Endodermal cell (in vitro differentiated cells): ENCODE results near the gene NGFR. TPM values are rescaled to one million over a fixed set of nuclear protein-coding genes. Genes with fewer than 3 reads are reported as not detected.

ENCODE experiments used
- DNase-seq: peaks from one replicate; pipeline ENCODE4 v3.0.0-alpha.2; 2017
- H3K27ac ChIP-seq: 2 replicates; pipeline ENCODE4 v1.5.1; 2013; ENCODE audit warnings: mild to moderate bottlenecking, low read depth, low read length, moderate library complexity
- H3K27me3 ChIP-seq: 2 replicates; pipeline ENCODE4 v1.6.1; 2013; ENCODE audit warnings: mild to moderate bottlenecking, low read length, moderate library complexity; ENCODE audit not compliant: insufficient read depth, control insufficient read depth, poor library complexity, severe bottlenecking
- H3K36me3 ChIP-seq: 2 replicates; pipeline ENCODE4 v1.7.0; 2013; ENCODE audit warnings: mild to moderate bottlenecking, low read length, moderate library complexity; ENCODE audit not compliant: control insufficient read depth, insufficient read depth
- H3K4me1 ChIP-seq: one replicate; pipeline ENCODE4 v1.7.0; 2013; ENCODE audit warnings: low read length; ENCODE audit not compliant: control insufficient read depth, insufficient read depth
- H3K4me3 ChIP-seq: 2 replicates; pipeline ENCODE4 v1.5.1; 2013; ENCODE audit warnings: mild to moderate bottlenecking, low read length, moderate library complexity
- H3K9ac ChIP-seq: 2 replicates; pipeline ENCODE4 v1.6.1; 2013; ENCODE audit warnings: mild to moderate bottlenecking, low read length, moderate library complexity; ENCODE audit not compliant: poor library complexity, severe bottlenecking; ENCODE audit errors: extremely low read depth
- H3K9me3 ChIP-seq: 2 replicates; pipeline ENCODE4 v1.6.1; 2013; ENCODE audit warnings: mild to moderate bottlenecking, low read length, moderate library complexity; ENCODE audit not compliant: control insufficient read depth
- H3K27ac Mint-ChIP-seq: 2 replicates; pipeline ENCODE4 v1.8.0; 2020; ENCODE audit warnings: mixed read lengths
- H3K27me3 Mint-ChIP-seq: 2 replicates; pipeline ENCODE4 v1.8.0; 2021; ENCODE audit warnings: mild to moderate bottlenecking, mixed read lengths; ENCODE audit not compliant: insufficient read depth
- H3K36me3 Mint-ChIP-seq: 2 replicates; pipeline ENCODE4 v1.8.0; 2020; ENCODE audit warnings: low read depth, mixed read lengths
- H3K4me1 Mint-ChIP-seq: 2 replicates; pipeline ENCODE4 v1.8.0; 2020; ENCODE audit warnings: mixed read lengths
- H3K4me3 Mint-ChIP-seq: 2 replicates; pipeline ENCODE4 v1.8.0; 2020; ENCODE audit warnings: mild to moderate bottlenecking, moderate library complexity, mixed read lengths
- H3K9me3 Mint-ChIP-seq: 2 replicates; pipeline ENCODE4 v1.8.0; 2020; ENCODE audit warnings: mild to moderate bottlenecking, mixed read lengths
- CTCF ChIP-seq: fragments of 200-600 bp; sonication (generic); conservative IDR thresholded peaks from 2 replicates; pipeline ENCODE4 v1.5.0; 2021; ENCODE audit warnings: antibody characterized with exemption, mild to moderate bottlenecking
- whole genome bisulfite sequencing, 2 experiments: methylation state at CpG; one replicate each; pipeline versions ENCODE4 v1.1.5 to v1.1.7; 2013; ENCODE audit warnings: missing lambda C conversion rate in 2 of 2, mixed read lengths in 1 of 2; ENCODE audit not compliant: insufficient coverage in 1 of 2, insufficient read length in 1 of 2; 5-methylcytosine and 5-hydroxymethylcytosine counted together
- total RNA-seq, 2 donors: library from RNA; stranded (reverse); fragmentation: NEBNext Ultra II Directional in 1 of 2; extraction: Animal tissue kit (Norgen Biotek cat#: 25700) in 1 of 2; gene quantifications; 2 replicates in 1 of 2; 3 replicates in 1 of 2; pipeline ENCODE4 v1.2.1, GENCODE V29; 2021

Gene NGFR
- total RNA-seq, 2 donors from 2014 or later, result 1.3 to 1.6 TPM

DNA sequence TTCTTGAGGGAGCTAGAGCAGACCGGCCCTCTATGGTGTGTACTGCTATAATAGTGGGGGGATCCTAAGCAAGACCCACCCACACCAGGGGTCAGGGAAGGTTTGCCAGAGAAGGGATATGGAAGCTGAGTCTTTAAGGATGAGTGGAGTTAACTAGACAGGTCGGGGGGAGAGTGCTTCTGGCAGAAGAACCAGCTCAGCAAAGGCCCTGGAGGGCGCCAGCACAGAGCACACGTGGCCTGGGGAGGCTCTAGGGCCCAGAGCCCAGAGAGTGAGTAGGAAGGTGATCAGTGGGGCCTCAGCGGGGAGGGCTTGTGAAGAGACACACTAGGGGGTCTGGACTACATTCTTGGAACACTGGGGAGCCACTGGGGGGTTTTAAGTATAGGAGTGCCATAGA is 21.1 kb downstream of the NGFR start:
- Histone ChIP-seq H3K9me3 (no peaks in the 10 kb centered on the region), H3K27ac (no peak overlapping the region), H3K36me3 (no peaks in the 10 kb centered on the region), H3K9ac (no peak overlapping the region), H3K4me3 (no peak overlapping the region), H3K27me3 (no peaks in the 10 kb centered on the region), H3K4me1 (peaks cover 7% of the 10 kb centered on the region)
- TF ChIP-seq CTCF, result no peak
- Mint-ChIP-seq H3K36me3 (no peaks in the 10 kb centered on the region), H3K9me3 (no peaks in the 10 kb centered on the region), H3K4me3 (no peak overlapping the region), H3K27ac (no peak overlapping the region), H3K27me3 (peaks cover 2% of the 10 kb centered on the region), H3K4me1 (peaks cover 22% of the 10 kb centered on the region)
- DNase-seq, result peak; percentile 64
- WGBS, 2 experiments, result 72 to 78% methylated on average over 3 to 5 of the region's 5 CpGs

GRCh38 chr17:49518346-49519078 is 23.4 kb downstream of the NGFR start:
- DNase-seq, result no peak
- Mint-ChIP-seq H3K27me3 (peaks cover 6% of the 10 kb centered on the region), H3K4me3 (no peak overlapping the region), H3K4me1 (peaks cover 22% of the 10 kb centered on the region), H3K9me3 (no peaks in the 10 kb centered on the region), H3K36me3 (no peaks in the 10 kb centered on the region), H3K27ac (no peak overlapping the region)
- Histone ChIP-seq H3K9ac (no peak overlapping the region), H3K9me3 (no peaks in the 10 kb centered on the region), H3K36me3 (no peaks in the 10 kb centered on the region), H3K4me3 (no peak overlapping the region), H3K4me1 (peaks cover 7% of the 10 kb centered on the region), H3K27ac (no peak overlapping the region), H3K27me3 (no peaks in the 10 kb centered on the region)
- no peak for TF ChIP-seq CTCF
- 90 to 98% methylated on average over 5 to 6 of the region's 6 CpGs for WGBS, 2 experiments

DNA sequence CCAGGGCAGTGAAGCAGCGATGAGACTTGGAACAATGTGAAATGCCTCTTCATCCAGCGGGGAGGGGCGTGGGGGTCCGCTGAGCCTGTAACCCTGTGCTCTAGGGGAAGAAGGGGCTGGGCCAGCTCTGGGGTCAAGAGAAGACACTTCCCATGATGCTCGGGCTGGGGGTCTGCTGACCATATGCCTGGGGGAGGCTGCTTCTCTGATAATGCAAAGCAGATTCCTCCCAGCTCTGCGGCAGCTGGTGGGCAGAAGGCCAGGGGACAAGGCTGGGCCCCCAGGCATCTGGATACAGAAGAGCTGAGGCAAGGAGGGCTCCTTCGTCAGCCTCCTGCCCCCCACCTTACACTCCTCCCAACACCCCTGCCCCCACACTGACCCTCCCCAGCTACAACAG is 24.7 kb downstream of the NGFR start:
- WGBS, 2 experiments, result 91 to 100% methylated on average over 1 to 7 of the region's 7 CpGs
- no peak for TF ChIP-seq CTCF
- Histone ChIP-seq H3K27ac (no peak overlapping the region), H3K9me3 (no peaks in the 10 kb centered on the region), H3K4me1 (peaks cover 7% of the 10 kb centered on the region), H3K9ac (no peak overlapping the region), H3K36me3 (no peaks in the 10 kb centered on the region), H3K4me3 (no peak overlapping the region), H3K27me3 (no peaks in the 10 kb centered on the region)
- H3K4me1 Mint-ChIP-seq, result peaks cover 14% of the 10 kb centered on the region
- peaks cover 4% of the 10 kb centered on the region for H3K27me3 Mint-ChIP-seq
- no peak for DNase-seq
- H3K4me3 Mint-ChIP-seq, result no peak overlapping the region
- no peak overlapping the region for H3K27ac Mint-ChIP-seq
- H3K36me3 Mint-ChIP-seq, result no peaks in the 10 kb centered on the region
- H3K9me3 Mint-ChIP-seq, result no peaks in the 10 kb centered on the region
